Smooth muscle cell (in vitro differentiated cells): Measurements from ENCODE around the gene MYT1. TPM values are rescaled to one million over a fixed set of nuclear protein-coding genes. Genes with fewer than 3 reads are reported as not detected.

Source experiments
- DNase-seq: peaks from one replicate; lab custom pipeline; 2025; ENCODE audit not compliant: unreplicated experiment; lab: John Stamatoyannopoulos, UW
- H2AFZ ChIP-seq: fragments of 200-600 bp; sonication (generic); 2 replicates; pipeline ENCODE4 v1.6.0; 2016; ENCODE audit warnings: antibody characterized with exemption, low read depth, mild to moderate bottlenecking
- H3F3A ChIP-seq: fragments of 200-600 bp; sonication (generic); 2 replicates; pipeline ENCODE4 v1.6.0; 2017; ENCODE audit warnings: antibody characterized with exemption, low read depth
- H3K27ac ChIP-seq: fragments of 200-600 bp; sonication (generic); 2 replicates; pipeline ENCODE4 v1.5.1; 2016; ENCODE audit warnings: low read depth, mild to moderate bottlenecking
- H3K27me3 ChIP-seq: fragments of 200-600 bp; sonication (generic); 2 replicates; pipeline ENCODE4 v1.6.1; 2016; ENCODE audit warnings: low read depth, mild to moderate bottlenecking
- H3K36me3 ChIP-seq: fragments of 200-600 bp; sonication (generic); 2 replicates; pipeline ENCODE4 v1.5.1; 2016; ENCODE audit warnings: low read depth
- H3K4me1 ChIP-seq: fragments of 200-600 bp; sonication (generic); 2 replicates; pipeline ENCODE4 v1.5.1; 2016; ENCODE audit warnings: low read depth
- H3K4me2 ChIP-seq: fragments of 200-600 bp; sonication (generic); 2 replicates; pipeline ENCODE4 v1.6.0; 2016; ENCODE audit warnings: mild to moderate bottlenecking
- H3K4me3 ChIP-seq: fragments of 200-600 bp; sonication (generic); 2 replicates; pipeline ENCODE4 v1.5.1; 2016; ENCODE audit warnings: mild to moderate bottlenecking
- H3K79me2 ChIP-seq: fragments of 200-600 bp; sonication (generic); 2 replicates; pipeline ENCODE4 v1.6.0; 2016; ENCODE audit warnings: low read depth, mild to moderate bottlenecking
- H3K9ac ChIP-seq: fragments of 200-600 bp; sonication (generic); 2 replicates; pipeline ENCODE4 v1.6.0; 2016; ENCODE audit warnings: low read depth
- H3K9me3 ChIP-seq: fragments of 200-600 bp; sonication (generic); replicated peaks from 2 replicates; pipeline ENCODE4 v1.5.1; 2016; ENCODE audit warnings: low read depth
- H4K20me1 ChIP-seq: fragments of 200-600 bp; sonication (generic); 2 replicates; pipeline ENCODE4 v1.6.0; 2016; ENCODE audit warnings: low read depth
- WGBS: methylation state at CpG from one replicate; pipeline ENCODE4 v1.1.7; 2016; ENCODE audit warnings: low lambda C conversion rate; 5-methylcytosine and 5-hydroxymethylcytosine counted together
- polyA plus RNA-seq: library from polyadenylated mRNA; unstranded; fragments of >200 nt; fragmentation: Nextera tagmentation; extraction: Ambion mirVana; gene quantifications from 2 replicates; pipeline ENCODE4 v1.2.1, GENCODE V29; 2016
- total RNA-seq: library from RNA; depleted of rRNA; stranded (reverse); fragments of >200 nt; gene quantifications from 2 replicates; pipeline ENCODE4 v1.2.3, GENCODE V29; 2014
- TF ChIP-seq, protein P1 (sequence below): fragments of 200-600 bp; sonication (generic); IDR thresholded peaks from 2 replicates; pipeline ENCODE4 v1.5.1; 2017; ENCODE audit warnings: borderline replicate concordance, mild to moderate bottlenecking, antibody characterized with exemption; ENCODE audit not compliant: insufficient read depth, poor library complexity, severe bottlenecking

The MYT1 gene
- total and polyA plus RNA-seq, 2 experiments from 2014 or later = 0.09 TPM; not detected in 1

DNA sequence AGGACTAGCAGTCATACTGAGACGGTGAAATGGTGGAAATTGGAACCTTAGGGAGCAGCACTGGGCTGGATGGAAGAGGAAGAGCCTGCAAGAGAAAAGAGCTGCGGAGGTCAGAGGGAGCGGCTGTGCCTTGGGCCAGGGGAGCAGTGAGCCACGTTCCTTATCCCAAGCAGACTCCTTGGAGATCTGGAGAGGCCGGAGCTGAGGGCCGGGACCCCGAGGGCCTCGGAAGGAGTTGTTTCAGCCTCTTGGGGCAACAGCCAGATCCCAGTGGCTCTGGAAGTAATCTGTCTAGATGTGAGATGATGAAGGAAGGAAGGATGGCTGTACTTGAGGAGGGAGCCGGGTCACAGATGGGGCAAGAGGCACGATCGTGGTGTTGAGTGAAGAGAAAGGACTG lies 107.4 kb downstream of the MYT1 start:
- WGBS = 98% methylated on average over 11 of the region's 11 CpGs
- Histone ChIP-seq H3K79me2 (peaks cover under 1% of the 10 kb centered on the region), H3K27ac (no peak overlapping the region), H3K4me3 (no peak overlapping the region), H4K20me1 (peaks cover 32% of the 10 kb centered on the region), H3K9me3 (no peaks in the 10 kb centered on the region), H3K4me1 (peaks cover 14% of the 10 kb centered on the region), H3K36me3 (no peaks in the 10 kb centered on the region), H3F3A (peaks cover 21% of the 10 kb centered on the region), H3K27me3 (no peaks in the 10 kb centered on the region), H3K4me2 (no peak overlapping the region), H2AFZ (no peak overlapping the region), H3K9ac (no peak overlapping the region)
- TF ChIP-seq, protein P1, sequence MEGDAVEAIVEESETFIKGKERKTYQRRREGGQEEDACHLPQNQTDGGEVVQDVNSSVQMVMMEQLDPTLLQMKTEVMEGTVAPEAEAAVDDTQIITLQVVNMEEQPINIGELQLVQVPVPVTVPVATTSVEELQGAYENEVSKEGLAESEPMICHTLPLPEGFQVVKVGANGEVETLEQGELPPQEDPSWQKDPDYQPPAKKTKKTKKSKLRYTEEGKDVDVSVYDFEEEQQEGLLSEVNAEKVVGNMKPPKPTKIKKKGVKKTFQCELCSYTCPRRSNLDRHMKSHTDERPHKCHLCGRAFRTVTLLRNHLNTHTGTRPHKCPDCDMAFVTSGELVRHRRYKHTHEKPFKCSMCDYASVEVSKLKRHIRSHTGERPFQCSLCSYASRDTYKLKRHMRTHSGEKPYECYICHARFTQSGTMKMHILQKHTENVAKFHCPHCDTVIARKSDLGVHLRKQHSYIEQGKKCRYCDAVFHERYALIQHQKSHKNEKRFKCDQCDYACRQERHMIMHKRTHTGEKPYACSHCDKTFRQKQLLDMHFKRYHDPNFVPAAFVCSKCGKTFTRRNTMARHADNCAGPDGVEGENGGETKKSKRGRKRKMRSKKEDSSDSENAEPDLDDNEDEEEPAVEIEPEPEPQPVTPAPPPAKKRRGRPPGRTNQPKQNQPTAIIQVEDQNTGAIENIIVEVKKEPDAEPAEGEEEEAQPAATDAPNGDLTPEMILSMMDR = no peak
- no peak for DNase-seq

DNA sequence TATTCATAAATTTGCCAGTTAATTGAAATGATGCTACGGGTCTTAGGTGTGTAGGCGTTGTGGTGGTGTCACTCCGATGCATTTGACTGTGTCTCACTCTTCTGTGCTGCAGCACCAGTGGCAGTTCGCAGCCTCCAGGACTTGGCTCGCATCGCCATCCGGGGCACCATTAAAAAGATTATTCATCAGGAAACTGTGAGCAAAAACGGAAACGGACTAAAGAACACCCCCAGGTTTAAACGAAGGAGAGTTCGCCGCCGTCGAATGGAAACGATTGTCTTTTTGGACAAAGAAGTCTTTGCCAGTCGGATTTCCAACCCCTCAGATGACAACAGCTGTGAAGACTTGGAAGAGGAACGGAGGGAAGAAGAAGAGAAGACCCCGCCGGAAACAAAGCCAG lies 108.9 kb downstream of the MYT1 start:
- no peak overlapping the region for H3K4me3 ChIP-seq

DNA sequence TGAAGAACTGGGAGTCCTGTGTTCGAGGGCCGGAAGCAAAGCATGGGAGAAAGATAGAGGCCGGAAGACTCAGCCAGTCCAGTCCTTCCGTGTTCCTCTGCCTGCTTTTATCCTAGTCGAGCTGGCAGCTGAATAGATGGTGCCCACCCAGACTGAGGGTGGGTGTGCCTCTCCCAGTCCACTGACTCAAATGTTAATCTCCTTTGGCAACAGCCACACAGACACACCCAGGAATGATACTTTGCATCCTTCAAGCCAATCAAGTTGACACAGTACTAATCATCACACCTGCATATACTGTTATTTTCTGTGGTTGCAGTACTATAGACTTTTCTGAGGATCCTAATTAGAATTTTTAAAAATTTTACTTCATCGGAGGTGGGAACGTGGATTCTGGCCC lies 112.6 kb downstream of the MYT1 start:
- Histone ChIP-seq H3K79me2 (no peaks in the 10 kb centered on the region), H3K4me2 (no peak overlapping the region), H2AFZ (no peak overlapping the region), H3K9me3 (no peaks in the 10 kb centered on the region), H3K4me1 (peaks cover 5% of the 10 kb centered on the region), H3K36me3 (no peaks in the 10 kb centered on the region), H3K27me3 (no peaks in the 10 kb centered on the region), H3K9ac (no peak overlapping the region), H3K4me3 (no peak overlapping the region), H4K20me1 (peaks cover 8% of the 10 kb centered on the region), H3K27ac (no peak overlapping the region), H3F3A (peaks cover 21% of the 10 kb centered on the region)
- TF ChIP-seq, protein P1 = no peak
- 97% methylated on average over 7 of the region's 7 CpGs for WGBS
- no peak for DNase-seq

More for the DNA sequence above, 108.9 kb downstream of the MYT1 start:
- Histone ChIP-seq H3K27ac (no peak overlapping the region), H3K36me3 (no peaks in the 10 kb centered on the region), H3K27me3 (no peaks in the 10 kb centered on the region), H3K4me2 (no peak overlapping the region), H3K4me1 (peaks cover 5% of the 10 kb centered on the region), H3F3A (peaks cover 21% of the 10 kb centered on the region), H4K20me1 (peaks cover 19% of the 10 kb centered on the region), H3K9ac (no peak overlapping the region), H3K79me2 (no peaks in the 10 kb centered on the region), H2AFZ (no peak overlapping the region), H3K9me3 (no peaks in the 10 kb centered on the region)
- no peak for DNase-seq
- 96% methylated on average over 19 of the region's 19 CpGs for WGBS
- TF ChIP-seq, protein P1 = no peak

DNA sequence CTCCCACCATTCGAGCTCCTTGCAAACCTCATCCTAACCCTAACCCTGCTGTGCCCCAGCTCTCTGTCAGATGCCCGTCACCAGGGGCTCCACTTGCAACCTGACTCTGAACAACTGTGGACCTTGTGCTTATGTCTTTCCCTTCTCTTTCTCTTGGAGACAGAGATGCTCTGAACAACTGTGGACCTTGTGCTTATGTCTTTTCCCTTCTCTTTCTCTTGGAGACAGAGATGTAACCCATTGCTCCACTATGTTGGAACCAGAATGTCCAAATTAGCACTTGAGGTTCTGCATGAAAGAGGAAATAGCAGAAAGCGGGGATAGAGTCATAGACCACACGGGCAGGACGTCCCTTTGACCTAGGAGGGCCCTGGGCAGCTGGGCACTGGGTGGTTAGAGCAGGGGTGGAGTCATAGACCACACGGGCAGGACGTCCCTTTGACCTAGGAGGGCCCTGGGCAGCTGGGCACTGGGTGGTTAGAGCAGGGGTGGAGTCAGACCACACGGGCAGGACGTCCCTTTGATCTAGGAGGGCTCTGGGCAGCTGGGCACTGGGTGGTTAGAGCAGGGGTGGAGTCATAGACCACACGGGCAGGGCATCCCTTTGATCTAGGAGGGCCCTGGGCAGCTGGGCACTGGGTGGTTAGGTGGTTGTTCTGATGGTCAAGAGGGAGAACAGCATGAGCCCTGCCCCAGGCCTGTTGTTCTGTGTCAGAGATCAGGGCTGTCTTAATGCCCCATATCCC lies 113.5 kb downstream of the MYT1 start:
- WGBS = 96% methylated on average over 8 of the region's 10 CpGs
- Histone ChIP-seq H3K4me3 (no peak overlapping the region), H3K9me3 (no peaks in the 10 kb centered on the region)

More for the DNA sequence above, 113.5 kb downstream of the MYT1 start:
- no peaks in the 10 kb centered on the region for H3K79me2 ChIP-seq
- H3F3A ChIP-seq = peaks cover 21% of the 10 kb centered on the region
- no peaks in the 10 kb centered on the region for H3K27me3 ChIP-seq
- peaks cover 5% of the 10 kb centered on the region for H3K4me1 ChIP-seq
- no peak overlapping the region for H3K9ac ChIP-seq
- no peaks in the 10 kb centered on the region for H4K20me1 ChIP-seq
- no peak overlapping the region for H2AFZ ChIP-seq
- no peaks in the 10 kb centered on the region for H3K36me3 ChIP-seq
- TF ChIP-seq, protein P1 = no peak
- no peak overlapping the region for H3K4me2 ChIP-seq
- DNase-seq = no peak
- H3K27ac ChIP-seq = no peak overlapping the region
